HEK293 (cell line): Measurements from ENCODE around the gene CHKA.

Experiments
- CTCF ChIA-PET: fragments of 350-600 bp; formaldehyde crosslinking; extraction: SDS; loops from one replicate; lab custom pipeline; 2021; ENCODE audit warnings: antibody characterized with exemption; lab: Yijun Ruan, JAX
- POLR2A ChIA-PET: fragments of 300-600 bp; formaldehyde crosslinking; extraction: SDS; loops from one replicate; lab custom pipeline; 2020; ENCODE audit warnings: antibody characterized with exemption, inconsistent platforms; lab: Yijun Ruan, JAX
- H3K27ac ChIP-seq: fragments of 200-500 bp; sonication (Bioruptor generic); 2 replicates; pipeline ENCODE4 v1.5.1; 2014; ENCODE audit warnings: low read depth, low read length, control low read depth, inconsistent platforms; ENCODE audit errors: extremely low read depth
- H3K36me3 ChIP-seq, 2 experiments: fragments of 200-500 bp in 1 of 2; sonication (Bioruptor generic) in 1 of 2; 1 replicate in 1 of 2; 2 replicates in 1 of 2; pipeline ENCODE4 v1.5.1; 2014 to 2017; ENCODE audit warnings: inconsistent platforms in 2 of 2, low read length in 2 of 2; ENCODE audit not compliant: control insufficient read depth in 2 of 2, insufficient read depth in 1 of 2
- H3K4me1 ChIP-seq: fragments of 200-500 bp; sonication (Bioruptor generic); 2 replicates; pipeline ENCODE4 v1.5.1; 2014; ENCODE audit warnings: mild to moderate bottlenecking, low read length, inconsistent platforms; ENCODE audit not compliant: control insufficient read depth, insufficient read depth
- H3K4me3 ChIP-seq: 2 replicates; pipeline ENCODE4 v1.5.1; 2011; ENCODE audit warnings: low read depth, mild to moderate bottlenecking, control low read depth, low read length, moderate library complexity
- H3K9me3 ChIP-seq: fragments of 200-500 bp; sonication (Bioruptor generic); 2 replicates; pipeline ENCODE4 v1.5.1; 2014; ENCODE audit warnings: low read depth, low read length, inconsistent platforms; ENCODE audit not compliant: control insufficient read depth, insufficient read depth
- GLI2 ChIP-seq: fragments of 450-650 bp; formaldehyde crosslinking; IDR thresholded peaks from 2 replicates; pipeline ENCODE4; 2017; ENCODE audit warnings: missing biosample characterization, missing genetic modification characterization, low read depth, borderline replicate concordance
- GLIS2 ChIP-seq: fragments of 450-650 bp; formaldehyde crosslinking; IDR thresholded peaks from 2 replicates; pipeline ENCODE4 v1.5.1; 2016; ENCODE audit warnings: missing biosample characterization, missing genetic modification characterization
- HOXA7 ChIP-seq: sonication (generic); formaldehyde crosslinking; IDR thresholded peaks from 2 replicates; pipeline ENCODE4 v1.8.1; 2022; ENCODE audit warnings: missing genetic modification reagents, borderline replicate concordance
- KLF1 ChIP-seq: fragments of 450-650 bp; formaldehyde crosslinking; IDR thresholded peaks from 2 replicates; pipeline ENCODE4 v1.5.1; 2016; ENCODE audit warnings: missing biosample characterization, missing genetic modification characterization
- KLF9 ChIP-seq: fragments of 450-650 bp; formaldehyde crosslinking; IDR thresholded peaks from 2 replicates; pipeline ENCODE4 v1.5.1; 2016; ENCODE audit warnings: missing biosample characterization, missing genetic modification characterization, low read depth
- PRDM1 ChIP-seq: fragments of 450-650 bp; formaldehyde crosslinking; IDR thresholded peaks from 2 replicates; pipeline ENCODE4; 2016; ENCODE audit warnings: missing biosample characterization, missing genetic modification characterization
- SCRT2 ChIP-seq: fragments of 450-650 bp; formaldehyde crosslinking; IDR thresholded peaks from 2 replicates; pipeline ENCODE4 v1.5.1; 2016; ENCODE audit warnings: missing biosample characterization, missing genetic modification characterization
- ZFP3 ChIP-seq: fragments of 450-650 bp; formaldehyde crosslinking; IDR thresholded peaks from 2 replicates; pipeline ENCODE4 v1.5.1; 2016; ENCODE audit warnings: low read depth, missing biosample characterization, missing genetic modification characterization
- ZIC2 ChIP-seq: fragments of 450-650 bp; formaldehyde crosslinking; IDR thresholded peaks from 2 replicates; pipeline ENCODE4 v1.5.1; 2016; ENCODE audit warnings: missing biosample characterization, missing genetic modification characterization
- ZNF202 ChIP-seq: fragments of 450-650 bp; formaldehyde crosslinking; IDR thresholded peaks from 2 replicates; pipeline ENCODE4 v1.5.1; 2016; ENCODE audit warnings: missing biosample characterization, missing genetic modification characterization, borderline replicate concordance
- ZNF211 ChIP-seq: fragments of 450-650 bp; formaldehyde crosslinking; IDR thresholded peaks from 2 replicates; pipeline ENCODE4 v1.5.1; 2016; ENCODE audit warnings: low read depth, missing biosample characterization, missing genetic modification characterization
- ZNF280D ChIP-seq: fragments of 450-650 bp; formaldehyde crosslinking; IDR thresholded peaks from 2 replicates; pipeline ENCODE4 v1.5.1; 2016; ENCODE audit warnings: missing biosample characterization, missing genetic modification characterization
- ZNF341 ChIP-seq: fragments of 450-650 bp; formaldehyde crosslinking; IDR thresholded peaks from 2 replicates; pipeline ENCODE4; 2016; ENCODE audit warnings: low read depth, missing biosample characterization, missing genetic modification characterization
- ZNF398 ChIP-seq: fragments of 450-650 bp; formaldehyde crosslinking; IDR thresholded peaks from 2 replicates; pipeline ENCODE4 v1.5.1; 2017; ENCODE audit warnings: missing biosample characterization, missing genetic modification characterization
- ZNF514 ChIP-seq: fragments of 450-650 bp; formaldehyde crosslinking; IDR thresholded peaks from 2 replicates; pipeline ENCODE4 v1.5.1; 2016; ENCODE audit warnings: missing biosample characterization, missing genetic modification characterization
- ZNF549 ChIP-seq: fragments of 450-650 bp; IDR thresholded peaks from 2 replicates; pipeline ENCODE4 v1.5.1; 2018; ENCODE audit warnings: missing biosample characterization, missing genetic modification characterization, mild to moderate bottlenecking, inconsistent platforms, moderate library complexity
- ZNF571 ChIP-seq: fragments of 450-650 bp; formaldehyde crosslinking; IDR thresholded peaks from 2 replicates; pipeline ENCODE4 v1.5.0; 2017; ENCODE audit warnings: missing biosample characterization, missing genetic modification characterization
- ZNF596 ChIP-seq: fragments of 450-650 bp; IDR thresholded peaks from 2 replicates; pipeline ENCODE4 v1.5.0; 2018; ENCODE audit warnings: missing biosample characterization, mild to moderate bottlenecking, missing genetic modification characterization, moderate library complexity
- ZNF776 ChIP-seq: fragments of 450-650 bp; formaldehyde crosslinking; IDR thresholded peaks from 2 replicates; pipeline ENCODE4 v1.5.0; 2017; ENCODE audit warnings: missing biosample characterization, missing genetic modification characterization, borderline replicate concordance
- ZNF777 ChIP-seq: fragments of 450-650 bp; formaldehyde crosslinking; IDR thresholded peaks from 2 replicates; pipeline ENCODE4 v1.5.1; 2017; ENCODE audit warnings: missing biosample characterization, missing genetic modification characterization, borderline replicate concordance
- ZNF837 ChIP-seq: fragments of 450-650 bp; formaldehyde crosslinking; IDR thresholded peaks from 2 replicates; pipeline ENCODE4 v1.5.1; 2016; ENCODE audit warnings: missing biosample characterization, missing genetic modification characterization
- ZSCAN5A ChIP-seq: fragments of 450-650 bp; formaldehyde crosslinking; IDR thresholded peaks from 2 replicates; pipeline ENCODE4 v1.5.1; 2016; ENCODE audit warnings: missing biosample characterization, missing genetic modification characterization
- TF ChIP-seq, protein P1 (sequence below): sonication (generic); formaldehyde crosslinking; IDR thresholded peaks from 2 replicates; pipeline ENCODE4 v1.8.1; 2022; ENCODE audit warnings: mild to moderate bottlenecking, moderate library complexity, missing genetic modification reagents
- TF ChIP-seq, protein P2 (sequence below): fragments of 450-650 bp; IDR thresholded peaks from 2 replicates; pipeline ENCODE4 v1.5.1; 2018; ENCODE audit warnings: missing biosample characterization, mild to moderate bottlenecking, missing genetic modification characterization
- TF ChIP-seq, protein P3 (sequence below): fragments of 450-650 bp; formaldehyde crosslinking; IDR thresholded peaks from 2 replicates; pipeline ENCODE4 v1.5.1; 2017; ENCODE audit warnings: missing biosample characterization, missing genetic modification characterization

Gene CHKA

DNA sequence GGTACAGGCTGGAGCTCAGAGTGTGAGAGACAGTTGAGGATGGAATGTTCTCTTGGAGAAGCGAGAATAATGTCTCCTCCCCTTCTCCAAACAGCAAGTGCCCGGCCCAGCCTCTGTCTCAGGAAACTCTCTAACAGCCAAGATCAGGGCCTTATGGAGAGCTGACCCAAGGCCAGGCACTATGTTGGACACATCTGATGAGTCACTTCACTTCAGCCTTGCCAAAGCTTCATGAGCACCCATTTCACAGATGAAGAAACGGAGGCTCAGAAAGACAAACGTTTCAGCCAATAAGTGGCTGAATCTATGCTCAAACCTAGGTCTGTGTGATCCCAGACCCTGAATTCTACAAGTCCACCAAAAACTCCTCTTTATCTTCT lies 22.1 kb upstream of the CHKA start:
- no peak for TF ChIP-seq ZNF398 (tag by site-specific recombination)
- no peak for TF ChIP-seq KLF1 (tag by site-specific recombination)
- TF ChIP-seq GLI2: no peak
- no peak for TF ChIP-seq ZNF514
- TF ChIP-seq ZNF776 (tag by site-specific recombination): no peak
- no peak for TF ChIP-seq ZNF341 (tag by site-specific recombination)
- no peak for TF ChIP-seq ZNF202 (tag by site-specific recombination)
- TF ChIP-seq HOXA7 (CRISPR knock-in tag): no peak
- TF ChIP-seq ZNF777: no peak
- no peak overlapping the region for H3K4me3 ChIP-seq
- CTCF ChIA-PET: no interaction called here
- no peaks in the 10 kb centered on the region for H3K4me1 ChIP-seq
- H3K9me3 ChIP-seq: no peaks in the 10 kb centered on the region
- no peaks in the 10 kb centered on the region for H3K36me3 ChIP-seq
- H3K27ac ChIP-seq: no peak overlapping the region
- POLR2A ChIA-PET: no interaction called here

- H3K36me3 ChIP-seq: no peaks in the 10 kb centered on the region
- H3K27ac ChIP-seq: no peak overlapping the region
- H3K4me3 ChIP-seq: no peak overlapping the region
- POLR2A ChIA-PET: no interaction called here
- H3K4me1 ChIP-seq: no peaks in the 10 kb centered on the region
- TF ChIP-seq ZNF280D (tag by site-specific recombination) (no peak), ZIC2 (tag by site-specific recombination) (no peak), ZNF549 (tag by site-specific recombination) (no peak), GLIS2 (no peak), ZNF837 (tag by site-specific recombination) (no peak), ZNF596 (no peak), PRDM1 (tag by site-specific recombination) (no peak), KLF9 (no peak), ZFP3 (no peak), SCRT2 (no peak), ZSCAN5A (no peak), ZNF211 (tag by site-specific recombination) (no peak), ZNF571 (tag by site-specific recombination) (no peak)
- TF ChIP-seq, protein P1, sequence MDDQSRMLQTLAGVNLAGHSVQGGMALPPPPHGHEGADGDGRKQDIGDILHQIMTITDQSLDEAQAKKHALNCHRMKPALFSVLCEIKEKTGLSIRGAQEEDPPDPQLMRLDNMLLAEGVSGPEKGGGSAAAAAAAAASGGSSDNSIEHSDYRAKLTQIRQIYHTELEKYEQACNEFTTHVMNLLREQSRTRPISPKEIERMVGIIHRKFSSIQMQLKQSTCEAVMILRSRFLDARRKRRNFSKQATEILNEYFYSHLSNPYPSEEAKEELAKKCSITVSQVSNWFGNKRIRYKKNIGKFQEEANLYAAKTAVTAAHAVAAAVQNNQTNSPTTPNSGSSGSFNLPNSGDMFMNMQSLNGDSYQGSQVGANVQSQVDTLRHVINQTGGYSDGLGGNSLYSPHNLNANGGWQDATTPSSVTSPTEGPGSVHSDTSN (CRISPR knock-in tag): no peak
- TF ChIP-seq, protein P2, sequence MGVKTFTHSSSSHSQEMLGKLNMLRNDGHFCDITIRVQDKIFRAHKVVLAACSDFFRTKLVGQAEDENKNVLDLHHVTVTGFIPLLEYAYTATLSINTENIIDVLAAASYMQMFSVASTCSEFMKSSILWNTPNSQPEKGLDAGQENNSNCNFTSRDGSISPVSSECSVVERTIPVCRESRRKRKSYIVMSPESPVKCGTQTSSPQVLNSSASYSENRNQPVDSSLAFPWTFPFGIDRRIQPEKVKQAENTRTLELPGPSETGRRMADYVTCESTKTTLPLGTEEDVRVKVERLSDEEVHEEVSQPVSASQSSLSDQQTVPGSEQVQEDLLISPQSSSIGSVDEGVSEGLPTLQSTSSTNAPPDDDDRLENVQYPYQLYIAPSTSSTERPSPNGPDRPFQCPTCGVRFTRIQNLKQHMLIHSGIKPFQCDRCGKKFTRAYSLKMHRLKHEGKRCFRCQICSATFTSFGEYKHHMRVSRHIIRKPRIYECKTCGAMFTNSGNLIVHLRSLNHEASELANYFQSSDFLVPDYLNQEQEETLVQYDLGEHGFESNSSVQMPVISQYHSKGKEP (tag by site-specific recombination): no peak
- TF ChIP-seq, protein P3, sequence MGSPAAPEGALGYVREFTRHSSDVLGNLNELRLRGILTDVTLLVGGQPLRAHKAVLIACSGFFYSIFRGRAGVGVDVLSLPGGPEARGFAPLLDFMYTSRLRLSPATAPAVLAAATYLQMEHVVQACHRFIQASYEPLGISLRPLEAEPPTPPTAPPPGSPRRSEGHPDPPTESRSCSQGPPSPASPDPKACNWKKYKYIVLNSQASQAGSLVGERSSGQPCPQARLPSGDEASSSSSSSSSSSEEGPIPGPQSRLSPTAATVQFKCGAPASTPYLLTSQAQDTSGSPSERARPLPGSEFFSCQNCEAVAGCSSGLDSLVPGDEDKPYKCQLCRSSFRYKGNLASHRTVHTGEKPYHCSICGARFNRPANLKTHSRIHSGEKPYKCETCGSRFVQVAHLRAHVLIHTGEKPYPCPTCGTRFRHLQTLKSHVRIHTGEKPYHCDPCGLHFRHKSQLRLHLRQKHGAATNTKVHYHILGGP: no peak
- CTCF ChIA-PET: no interaction called here
- H3K9me3 ChIP-seq: no peaks in the 10 kb centered on the region
Observed at GRCh38 chr11:68142441-68143309, 21.5 kb upstream of the CHKA start.
